Fibroblast of mammary gland (primary cell): Measurements from ENCODE around the gene PCDHGB2.
"Not testable (repeated sequence)": the region's sequence is repeated elsewhere in the genome, so short reads cannot be mapped to it uniquely, and the experiment has no call there.

ENCODE experiments used
- DNase-seq: peaks from one replicate; pipeline ENCODE4 v3.0.0-alpha.2; 2010; ENCODE audit warnings: low read depth
- H3K4me3 ChIP-seq: 2 replicates; pipeline ENCODE4 v1.5.1; 2011; ENCODE audit warnings: low read depth, mild to moderate bottlenecking, low read length, moderate library complexity; ENCODE audit not compliant: control insufficient read depth
- CTCF ChIP-seq: conservative IDR thresholded peaks from 2 replicates; pipeline ENCODE4 v1.5.1; 2011; ENCODE audit warnings: low read depth, low read length, inconsistent platforms; ENCODE audit not compliant: control insufficient read depth, insufficient read depth

The PCDHGB2 gene

GRCh38 chr5:141375444-141376155 is 15.8 kb downstream of the PCDHGB2 start:
- TF ChIP-seq CTCF, result peak; percentile 9
- not testable (repeated sequence) for H3K4me3 ChIP-seq, DNase-seq

GRCh38 chr5:141382469-141383294 is 22.9 kb downstream of the PCDHGB2 start, which contains the start of gene PCDHGA7:
Gene PCDHGA7 (plus strand): TSS chr5:141382742. CDS start chr5:141382900, 158 bp downstream.
- peak within 1 kb of the TSS; percentile 57 for H3K4me3 ChIP-seq
- peak; percentile 54 for DNase-seq
- TF ChIP-seq CTCF, result peak; percentile 60

- peak overlapping the region; percentile 57 for H3K4me3 ChIP-seq
- no peak for DNase-seq
Measured at GRCh38 chr5:141383345-141383744, 23.6 kb downstream of the PCDHGB2 start.

GRCh38 chr5:141384471-141385267 is 24.9 kb downstream of the PCDHGB2 start:
- no peak overlapping the region for H3K4me3 ChIP-seq
- no peak for TF ChIP-seq CTCF
- no peak for DNase-seq

More at GRCh38 chr5:141383345-141383744, 23.6 kb downstream of the PCDHGB2 start:
- TF ChIP-seq CTCF, result no peak

GRCh38 chr5:141387557-141388311 is 27.9 kb downstream of the PCDHGB2 start, which contains the start of gene PCDHGB4:
Gene PCDHGB4 (plus strand): TSS chr5:141387698. CDS start chr5:141387885, 187 bp downstream.
- peak; percentile 55 for DNase-seq
- peak; percentile 55 for TF ChIP-seq CTCF
- H3K4me3 ChIP-seq, result peak within 1 kb of the TSS; percentile 44

- H3K4me3 ChIP-seq, result no peak overlapping the region
- TF ChIP-seq CTCF, result no peak
Measured at GRCh38 chr5:141388661-141389060, 28.9 kb downstream of the PCDHGB2 start.

More at GRCh38 chr5:141388661-141389060, 28.9 kb downstream of the PCDHGB2 start:
- DNase-seq, result no peak
